OCI-LY3 (cell line): Measurements from ENCODE around the gene IQSEC1.

Experiments
- CTCF ChIP-seq: fragments of 200-600, 300-600 bp; sonication (generic); IDR thresholded peaks from 2 replicates; pipeline ENCODE4 v1.5.1; 2014; ENCODE audit warnings: antibody characterized with exemption, low read length, low read depth
- EZH2phosphoT487 ChIP-seq: fragments of 200-600 bp; shearing (Covaris generic); IDR thresholded peaks from 2 replicates; pipeline ENCODE4 v1.6.1; 2018; ENCODE audit warnings: antibody characterized with exemption, mixed run types, low read depth

DNA sequence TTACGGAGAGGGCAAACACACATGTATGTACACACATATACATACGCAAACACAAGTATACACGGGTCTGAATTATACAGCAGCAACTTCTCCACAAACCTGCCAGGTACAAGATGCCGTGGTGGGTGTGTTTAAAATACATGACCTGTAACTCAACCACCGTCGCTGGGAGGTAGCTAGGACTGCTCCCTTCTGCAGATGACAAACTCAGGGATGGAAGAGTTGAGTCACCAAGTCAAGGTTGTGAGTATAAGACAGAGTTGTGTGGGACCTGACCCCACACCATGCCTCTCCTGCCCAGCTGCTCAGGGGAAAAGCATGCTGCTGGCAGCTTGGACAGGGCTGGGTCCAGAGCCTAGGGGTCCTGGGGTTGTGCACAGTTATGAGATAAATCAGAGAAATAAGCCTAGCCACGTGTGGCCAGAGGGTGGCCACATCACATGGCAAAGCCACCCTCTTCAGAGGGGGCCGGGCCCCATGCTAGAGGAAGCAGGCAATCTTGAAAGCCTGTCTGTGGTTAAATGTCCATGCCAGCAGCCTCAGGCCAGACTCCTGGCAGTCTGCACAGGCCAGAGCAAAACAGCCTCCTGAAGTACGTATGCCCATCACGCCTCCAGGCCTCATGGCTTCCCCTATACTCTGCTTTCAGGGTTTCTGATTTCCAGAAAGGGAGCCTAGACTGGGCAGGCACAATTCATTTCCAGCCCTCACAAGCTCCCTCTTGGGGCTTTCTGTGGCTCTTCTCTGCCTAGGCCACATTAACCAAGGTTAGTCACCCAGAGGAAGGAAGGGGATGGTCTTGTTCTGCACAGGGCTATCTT lies 124.1 kb downstream of the IQSEC1 start:
- TF ChIP-seq CTCF (no peak), EZH2phosphoT487 (no peak)
